OCI-LY7 (cell line): ENCODE measurements around the gene ELK3. TPM values are rescaled to one million over a fixed set of nuclear protein-coding genes. Genes with fewer than 3 reads are reported as not detected.

Source experiments
- BruUV-seq: library from RNA; stranded (reverse); fragments of 400-500 nt; replicated peaks from 2 replicates; lab custom pipeline; 2021; lab: Mats Ljungman, UMichigan
- CTCF ChIA-PET: fragments of 300-600 bp; sonication (Branson Sonifier 250); formaldehyde crosslinking; loops from one replicate; lab custom pipeline; 2022; ENCODE audit warnings: antibody characterized with exemption; ENCODE audit not compliant: unreplicated experiment; lab: Charles Lee
- POLR2A ChIA-PET: fragments of 300-600 bp; sonication (Branson Sonifier 250); formaldehyde crosslinking; loops from one replicate; lab custom pipeline; 2022; ENCODE audit warnings: antibody characterized with exemption; lab: Charles Lee
- DNase-seq: peaks from one replicate; pipeline ENCODE4 v3.0.0-alpha.2; 2015; ENCODE audit warnings: low spot score
- H2AFZ ChIP-seq: fragments of 200-600 bp; sonication (generic), shearing (Covaris generic); 2 replicates; pipeline ENCODE4 v1.6.1; 2014; ENCODE audit warnings: mild to moderate bottlenecking, antibody characterized with exemption, low read length, moderate library complexity
- H3K27ac ChIP-seq: fragments of 200-600 bp; sonication (generic); 2 replicates; pipeline ENCODE4 v1.5.1; 2014; ENCODE audit warnings: mixed run types, low read depth, mild to moderate bottlenecking, moderate library complexity, low read length, inconsistent platforms; ENCODE audit not compliant: poor library complexity, severe bottlenecking
- H3K36me3 ChIP-seq: fragments of 200-600 bp; sonication (generic); 2 replicates; pipeline ENCODE4 v1.6.1; 2014; ENCODE audit warnings: mild to moderate bottlenecking, antibody characterized with exemption, low read length, moderate library complexity, mixed read lengths; ENCODE audit not compliant: insufficient read depth
- H3K4me1 ChIP-seq: fragments of 200-600 bp; sonication (generic); 2 replicates; pipeline ENCODE4 v1.5.1; 2014; ENCODE audit warnings: mild to moderate bottlenecking, low read length; ENCODE audit not compliant: insufficient read depth, poor library complexity, severe bottlenecking
- H3K4me2 ChIP-seq: fragments of 200-600 bp; sonication (generic); 2 replicates; pipeline ENCODE4 v1.6.1; 2014; ENCODE audit warnings: mild to moderate bottlenecking, low read length
- H3K4me3 ChIP-seq: fragments of 200-600 bp; sonication (generic); 2 replicates; pipeline ENCODE4 v1.5.1; 2014; ENCODE audit warnings: mild to moderate bottlenecking, low read depth, low read length; ENCODE audit not compliant: poor library complexity, severe bottlenecking
- H3K79me2 ChIP-seq: fragments of 200-600 bp; sonication (generic); 2 replicates; pipeline ENCODE4 v1.6.1; 2016; ENCODE audit warnings: low read depth, mild to moderate bottlenecking, low read length, moderate library complexity, mixed read lengths; ENCODE audit not compliant: insufficient read depth
- H3K9me2 ChIP-seq: fragments of 200-600 bp; sonication (generic); 2 replicates; pipeline ENCODE4 v1.6.1; 2016; ENCODE audit warnings: mild to moderate bottlenecking, low read length, mixed read lengths; ENCODE audit not compliant: insufficient read depth
- H3K9me3 ChIP-seq: fragments of 200-600 bp; sonication (generic); 2 replicates; pipeline ENCODE4 v1.6.1; 2014; ENCODE audit warnings: mild to moderate bottlenecking, mixed run types, low read length, mixed read lengths
- H4K20me1 ChIP-seq: fragments of 200-600 bp; sonication (generic); 2 replicates; pipeline ENCODE4 v1.6.1; 2014; ENCODE audit warnings: mild to moderate bottlenecking, antibody characterized with exemption, low read length, moderate library complexity, mixed read lengths; ENCODE audit not compliant: insufficient read depth
- EZH2phosphoT487 ChIP-seq: fragments of 200-600 bp; sonication (generic); IDR thresholded peaks from 2 replicates; pipeline ENCODE4 v1.6.1; 2018; ENCODE audit warnings: low read depth, borderline replicate concordance, mild to moderate bottlenecking, mixed run types, antibody characterized with exemption, low read length, moderate library complexity, mixed read lengths
- intact Hi-C: fragments of 100-400 bp; cut with micrococcal nuclease; formaldehyde crosslinking; loops from one replicate; pipeline ENCODE4 v1.10.0; 2022; ENCODE audit not compliant: unreplicated experiment
- total RNA-seq, 2 experiments: library from RNA; depleted of rRNA in 1 of 2; stranded (reverse); fragments of >200 nt in 1 of 2; shearing (Covaris generic) in 1 of 2; gene quantifications; 2 replicates each; pipeline ENCODE4 v1.2.3, GENCODE V29; 2014 to 2022
- TF ChIP-seq, protein P1 (sequence below): fragments of 200-600 bp; sonication (generic); conservative IDR thresholded peaks from 2 replicates; pipeline ENCODE4 v1.5.1; 2014; ENCODE audit warnings: mild to moderate bottlenecking, antibody characterized with exemption, low read length, moderate library complexity, mixed read lengths

The ELK3 gene
- total RNA-seq, 2 experiments from 2014 or later = 1.9 to 4.2 TPM

GRCh38 chr12:96219700-96220206, 25.6 kb downstream of the ELK3 start:
- Histone ChIP-seq H3K27ac (no peak overlapping the region), H2AFZ (no peak overlapping the region), H3K9me2 (no peaks in the 10 kb centered on the region), H4K20me1 (0 out of 2 replicates have a peak, but pooled peaks cover 5% of the 10 kb centered on the region), H3K79me2 (no peaks in the 10 kb centered on the region), H3K4me3 (no peak overlapping the region), H3K4me1 (peaks cover 9% of the 10 kb centered on the region), H3K9me3 (no peaks in the 10 kb centered on the region), H3K4me2 (no peak overlapping the region), H3K36me3 (no peaks in the 10 kb centered on the region)
- TF ChIP-seq, protein P1, sequence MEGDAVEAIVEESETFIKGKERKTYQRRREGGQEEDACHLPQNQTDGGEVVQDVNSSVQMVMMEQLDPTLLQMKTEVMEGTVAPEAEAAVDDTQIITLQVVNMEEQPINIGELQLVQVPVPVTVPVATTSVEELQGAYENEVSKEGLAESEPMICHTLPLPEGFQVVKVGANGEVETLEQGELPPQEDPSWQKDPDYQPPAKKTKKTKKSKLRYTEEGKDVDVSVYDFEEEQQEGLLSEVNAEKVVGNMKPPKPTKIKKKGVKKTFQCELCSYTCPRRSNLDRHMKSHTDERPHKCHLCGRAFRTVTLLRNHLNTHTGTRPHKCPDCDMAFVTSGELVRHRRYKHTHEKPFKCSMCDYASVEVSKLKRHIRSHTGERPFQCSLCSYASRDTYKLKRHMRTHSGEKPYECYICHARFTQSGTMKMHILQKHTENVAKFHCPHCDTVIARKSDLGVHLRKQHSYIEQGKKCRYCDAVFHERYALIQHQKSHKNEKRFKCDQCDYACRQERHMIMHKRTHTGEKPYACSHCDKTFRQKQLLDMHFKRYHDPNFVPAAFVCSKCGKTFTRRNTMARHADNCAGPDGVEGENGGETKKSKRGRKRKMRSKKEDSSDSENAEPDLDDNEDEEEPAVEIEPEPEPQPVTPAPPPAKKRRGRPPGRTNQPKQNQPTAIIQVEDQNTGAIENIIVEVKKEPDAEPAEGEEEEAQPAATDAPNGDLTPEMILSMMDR = no peak
- no peak for TF ChIP-seq EZH2phosphoT487
- intact Hi-C loops = loop anchor here (5.0 kb wide), 1 partner anchor 87 kb away; no protein-coding TSS in a partner anchor
- ChIA-PET CTCF (no interaction called here), POLR2A (interaction anchor here (0.7 to 0.9 kb wide), 2 partner anchors 10 to 239 kb away, joined by 3 to 5 read pairs; no protein-coding TSS in a partner anchor)
- DNase-seq = no peak
- no TSS peak for BruUV-seq

DNA sequence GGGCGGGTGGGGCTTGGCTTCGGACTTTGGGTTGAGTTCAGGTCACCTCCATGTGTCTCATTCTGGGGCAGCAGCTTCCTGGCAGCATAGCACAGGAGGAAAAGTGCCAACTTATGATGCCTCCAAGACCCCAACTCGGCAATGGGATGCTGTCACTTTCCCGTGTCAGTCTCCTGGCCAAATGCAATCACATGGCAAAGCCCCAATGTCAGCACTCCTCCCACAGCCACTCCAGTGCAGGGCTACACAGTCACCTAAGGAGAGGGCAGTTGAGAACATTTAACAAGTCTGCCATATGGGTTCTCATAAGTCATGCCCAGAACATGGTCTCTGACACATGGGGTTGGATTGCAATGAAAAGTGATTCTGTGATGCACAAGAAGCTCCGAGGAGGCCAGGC, 26.7 kb downstream of the ELK3 start:
- intact Hi-C loops = no loop called here
- BruUV-seq = no TSS peak
- H3K4me2 ChIP-seq = no peak overlapping the region
- no peaks in the 10 kb centered on the region for H3K9me2 ChIP-seq
- H3K36me3 ChIP-seq = no peaks in the 10 kb centered on the region
- TF ChIP-seq, protein P1 = no peak
- no peak for TF ChIP-seq EZH2phosphoT487
- H3K79me2 ChIP-seq = no peaks in the 10 kb centered on the region
- H3K4me3 ChIP-seq = no peak overlapping the region
- 0 out of 2 replicates have a peak, but pooled peaks cover 3% of the 10 kb centered on the region for H4K20me1 ChIP-seq
- no peak for DNase-seq
- no peaks in the 10 kb centered on the region for H3K9me3 ChIP-seq
- H3K27ac ChIP-seq = no peak overlapping the region
- CTCF ChIA-PET = interaction anchor here (0.6 kb wide), 1 partner anchor 641 kb away, joined by 3 read pairs; no protein-coding TSS in a partner anchor
- H3K4me1 ChIP-seq = no peaks in the 10 kb centered on the region
- no peak overlapping the region for H2AFZ ChIP-seq
- POLR2A ChIA-PET = interaction anchor here (0.6 to 0.7 kb wide), 2 partner anchors 48 to 59 kb away, joined by 3 to 5 read pairs; no protein-coding TSS in a partner anchor

DNA sequence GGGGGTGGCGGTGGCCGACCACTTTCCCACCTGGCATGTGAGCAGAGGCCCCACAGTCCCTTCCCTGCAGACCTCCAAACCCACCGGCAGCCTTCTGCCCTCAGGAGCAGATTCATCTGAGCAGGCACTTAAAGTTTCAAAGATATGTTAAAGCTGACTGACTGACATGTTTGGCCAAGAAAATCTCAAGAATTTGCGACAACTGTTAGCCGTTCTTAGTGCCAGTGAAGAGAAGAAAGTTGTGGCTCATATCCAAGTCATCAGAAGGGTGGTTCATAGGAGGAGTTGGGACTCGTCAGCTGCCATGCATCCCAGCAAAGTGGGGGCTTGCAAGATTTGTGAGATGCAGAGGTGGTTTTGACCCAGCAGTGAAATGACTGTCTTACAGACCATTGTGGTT, 27.2 kb downstream of the ELK3 start:
- H3K9me3 ChIP-seq = no peaks in the 10 kb centered on the region
- POLR2A ChIA-PET = interaction anchor here (0.6 to 1.1 kb wide), 3 partner anchors 10 to 166 kb away, joined by 3 to 4 read pairs (median 3); no protein-coding TSS in a partner anchor
- H2AFZ ChIP-seq = no peak overlapping the region
- no peak overlapping the region for H3K4me2 ChIP-seq
- DNase-seq = no peak
- H3K79me2 ChIP-seq = no peaks in the 10 kb centered on the region
- no peak overlapping the region for H3K4me3 ChIP-seq
- BruUV-seq = no TSS peak
- H3K9me2 ChIP-seq = no peaks in the 10 kb centered on the region
- no peak for TF ChIP-seq EZH2phosphoT487
- TF ChIP-seq, protein P1 = no peak
- H3K27ac ChIP-seq = no peak overlapping the region
- no peaks in the 10 kb centered on the region for H3K4me1 ChIP-seq
- 0 out of 2 replicates have a peak, but pooled peaks cover 3% of the 10 kb centered on the region for H4K20me1 ChIP-seq
- CTCF ChIA-PET = no interaction called here
- H3K36me3 ChIP-seq = no peaks in the 10 kb centered on the region
- intact Hi-C loops = no loop called here
